PC-9 (cell line): ENCODE results near the gene ROMO1. TPM values are rescaled to one million over a fixed set of nuclear protein-coding genes. Genes with fewer than 3 reads are reported as not detected.

ENCODE experiments used
- BruUV-seq: library from RNA; stranded (reverse); fragments of 400-500 nt; replicated peaks from 2 replicates; lab custom pipeline; 2021; lab: Mats Ljungman, UMichigan
- CTCF ChIA-PET: fragments of 300-600 bp; sonication (Branson Sonifier 250); formaldehyde crosslinking; loops from one replicate; lab custom pipeline; 2022; ENCODE audit warnings: antibody characterized with exemption; lab: Charles Lee
- POLR2A ChIA-PET: fragments of 300-600 bp; sonication (Branson Sonifier 250); formaldehyde crosslinking; loops from one replicate; lab custom pipeline; 2022; ENCODE audit warnings: antibody characterized with exemption; ENCODE audit not compliant: unreplicated experiment; lab: Charles Lee
- DNase-seq, 2 experiments: peaks; one replicate each; pipeline versions ENCODE4 v3.0.0 to v3.0.0-alpha.2; 2015 to 2022; ENCODE audit warnings: mixed read lengths in 1 of 2
- H2AFZ ChIP-seq: fragments of 200-600 bp; sonication (generic); 2 replicates; pipeline ENCODE4 v1.8.1; 2017; ENCODE audit warnings: antibody characterized with exemption
- H3F3A ChIP-seq: fragments of 200-600 bp; sonication (generic); 2 replicates; pipeline ENCODE4 v1.8.1; 2017; ENCODE audit warnings: antibody characterized with exemption, mild to moderate bottlenecking, low read depth; ENCODE audit not compliant: insufficient read depth
- H3K27ac ChIP-seq: fragments of 200-600 bp; sonication (generic); 2 replicates; pipeline ENCODE4 v1.6.1; 2016; ENCODE audit warnings: mixed run types
- H3K27me3 ChIP-seq: fragments of 200-600 bp; sonication (generic); 2 replicates; pipeline ENCODE4 v1.6.1; 2016; ENCODE audit warnings: low read depth, mixed run types; ENCODE audit not compliant: insufficient read depth
- H3K36me3 ChIP-seq: fragments of 200-600 bp; sonication (generic); 2 replicates; pipeline ENCODE4 v1.6.1; 2016; ENCODE audit warnings: low read depth, mixed run types
- H3K4me1 ChIP-seq: fragments of 200-600 bp; sonication (generic); replicated peaks from 2 replicates; pipeline ENCODE4 v1.6.1; 2016; ENCODE audit warnings: mixed run types; ENCODE audit not compliant: insufficient read depth
- H3K4me2 ChIP-seq: fragments of 200-600 bp; sonication (generic); 2 replicates; pipeline ENCODE4 v1.6.1; 2017; ENCODE audit warnings: mixed run types
- H3K4me3 ChIP-seq: fragments of 200-600 bp; sonication (generic); 2 replicates; pipeline ENCODE4 v1.6.1; 2016; ENCODE audit warnings: mixed run types
- H3K79me2 ChIP-seq: fragments of 200-600 bp; sonication (generic); 2 replicates; pipeline ENCODE4 v1.6.1; 2017; ENCODE audit warnings: low read depth, mixed run types
- H3K9me2 ChIP-seq: fragments of 200-600 bp; sonication (generic); 2 replicates; pipeline ENCODE4 v1.8.1; 2017; ENCODE audit warnings: mild to moderate bottlenecking; ENCODE audit not compliant: insufficient read depth
- H3K9me3 ChIP-seq: fragments of 200-600 bp; sonication (generic); 2 replicates; pipeline ENCODE4 v1.8.1; 2016; ENCODE audit warnings: low read depth; ENCODE audit not compliant: insufficient read depth
- H4K20me1 ChIP-seq: fragments of 200-600 bp; sonication (generic); 2 replicates; pipeline ENCODE4 v1.8.1; 2017; ENCODE audit not compliant: insufficient read depth
- CTCF ChIP-seq: fragments of 200-600 bp; sonication (generic); conservative IDR thresholded peaks from 2 replicates; pipeline ENCODE4 v1.6.1; 2017; ENCODE audit warnings: mixed run types, antibody characterized with exemption, mild to moderate bottlenecking, moderate library complexity
- EZH2 ChIP-seq: fragments of 200-600 bp; sonication (generic); IDR thresholded peaks from 2 replicates; pipeline ENCODE4 v1.8.0; 2017; ENCODE audit warnings: antibody characterized with exemption, low read depth
- intact Hi-C: fragments of 100-400 bp; cut with micrococcal nuclease; formaldehyde crosslinking; loops from one replicate; pipeline ENCODE4 v1.10.0; 2022; ENCODE audit not compliant: unreplicated experiment
- total RNA-seq: library from RNA; stranded (reverse); gene quantifications from 2 replicates; pipeline ENCODE4 v1.2.3, GENCODE V29; 2021

ROMO1 gene
- total RNA-seq, 1 experiment from 2014 or later = 175 TPM

GRCh38 chr20:35661053-35661452 lies 38.2 kb upstream of the ROMO1 start:
- POLR2A ChIA-PET = interaction anchor here (0.5 to 0.7 kb wide), 8 partner anchors 9 to 374 kb away, joined by 3 to 23 read pairs (median 6); partner anchors contain the start of gene SPAG4
- no TSS peak for BruUV-seq
- CTCF ChIA-PET = no interaction called here

DNA sequence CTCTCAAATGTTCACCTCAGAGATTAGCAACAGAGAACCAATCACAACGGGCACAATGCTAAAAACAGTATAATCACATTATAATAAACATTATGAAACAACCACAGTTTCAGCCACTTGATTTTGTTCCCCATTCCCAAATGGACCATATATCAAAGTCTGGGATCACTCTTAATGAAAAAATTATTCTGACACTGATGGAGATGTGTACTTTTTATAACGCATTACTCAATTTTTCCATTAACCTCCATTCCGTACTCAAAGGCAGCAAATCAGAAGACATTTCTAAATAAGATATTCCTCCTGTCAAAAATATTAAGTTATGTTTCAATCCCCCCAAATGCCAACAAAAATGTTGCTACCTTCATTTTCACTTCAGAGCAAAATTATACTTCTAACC lies 37.3 kb upstream of the ROMO1 start:
- no peak overlapping the region for H3K27ac ChIP-seq
- no peak for DNase-seq
- H3K79me2 ChIP-seq = peaks cover 78% of the 10 kb centered on the region
- H3K4me1 ChIP-seq = peaks cover 47% of the 10 kb centered on the region
- ChIA-PET CTCF (interaction anchor here (0.5 kb wide), 1 partner anchor 37 kb away, joined by 3 read pairs; the partner anchor contains the start of genes NFS1 and ROMO1), POLR2A (interaction anchor here (0.6 kb wide), 1 partner anchor 46 kb away, joined by 23 read pairs; the partner anchor contains the start of gene SPAG4)
- no peaks in the 10 kb centered on the region for H3K9me2 ChIP-seq
- TF ChIP-seq CTCF (no peak), EZH2 (no peak)
- intact Hi-C loops = loop anchor here (2.0 to 5.0 kb wide), 3 partner anchors 45 to 95 kb away; partner anchors contain the start of gene RBM39
- peaks cover 70% of the 10 kb centered on the region for H4K20me1 ChIP-seq
- H3F3A ChIP-seq = peaks cover 16% of the 10 kb centered on the region
- no peak overlapping the region for H2AFZ ChIP-seq
- H3K36me3 ChIP-seq = peaks cover 8% of the 10 kb centered on the region
- peak overlapping the region; percentile 99; the same call in 1 of the 2 replicates for H3K4me3 ChIP-seq
- H3K4me2 ChIP-seq = peak overlapping the region; percentile 87
- H3K27me3 ChIP-seq = no peaks in the 10 kb centered on the region
- no TSS peak for BruUV-seq
- H3K9me3 ChIP-seq = no peaks in the 10 kb centered on the region

More at GRCh38 chr20:35661053-35661452, 38.2 kb upstream of the ROMO1 start:
- peak in 1 of 2 experiments; percentile 60 for DNase-seq
- H3K4me2 ChIP-seq = peak overlapping the region; percentile 87
- H3K36me3 ChIP-seq = peaks cover 12% of the 10 kb centered on the region
- TF ChIP-seq CTCF (no peak), EZH2 (no peak)
- intact Hi-C loops = loop anchor here (5.0 kb wide), 2 partner anchors 81 to 94 kb away; partner anchors contain the start of gene RBM39
- H3K27me3 ChIP-seq = no peaks in the 10 kb centered on the region
- peaks cover 86% of the 10 kb centered on the region for H3K79me2 ChIP-seq
- H3K9me2 ChIP-seq = no peaks in the 10 kb centered on the region
- no peak overlapping the region for H2AFZ ChIP-seq
- no peaks in the 10 kb centered on the region for H3K9me3 ChIP-seq
- peak overlapping the region; percentile 99; the same call in 1 of the 2 replicates for H3K4me3 ChIP-seq
- peaks cover 9% of the 10 kb centered on the region for H3F3A ChIP-seq
- peaks cover 79% of the 10 kb centered on the region for H4K20me1 ChIP-seq
- peaks cover 47% of the 10 kb centered on the region for H3K4me1 ChIP-seq
- H3K27ac ChIP-seq = peak overlapping the region; percentile 0; the same call in 1 of the 2 replicates

DNA sequence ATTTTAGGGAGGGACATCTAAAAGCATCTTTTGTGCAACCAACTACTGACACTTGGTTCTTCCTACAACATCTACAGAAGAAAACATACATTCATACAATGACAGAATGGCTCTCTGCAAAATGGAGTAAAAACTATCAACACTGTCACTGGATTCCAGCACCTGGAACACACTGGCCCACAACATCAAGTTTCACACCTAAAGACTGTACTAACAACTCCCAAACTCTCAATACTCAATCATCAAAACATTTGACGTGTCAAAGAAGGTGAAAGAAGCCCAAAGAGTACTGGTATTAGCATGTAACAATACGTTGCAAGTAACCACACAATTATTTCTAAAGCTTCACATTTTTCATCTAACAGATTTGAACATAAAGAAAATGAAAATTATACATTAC lies 36.7 kb upstream of the ROMO1 start:
- Histone ChIP-seq H3K4me3 (peak overlapping the region; percentile 99), H3K79me2 (peaks cover 71% of the 10 kb centered on the region), H3K9me3 (no peaks in the 10 kb centered on the region), H3K36me3 (peaks cover 1% of the 10 kb centered on the region; the same call in 1 of the 2 replicates), H2AFZ (no peak overlapping the region), H3K27me3 (no peaks in the 10 kb centered on the region), H3F3A (peaks cover 16% of the 10 kb centered on the region), H4K20me1 (peaks cover 64% of the 10 kb centered on the region), H3K9me2 (no peaks in the 10 kb centered on the region), H3K4me2 (peak overlapping the region; percentile 87), H3K4me1 (peaks cover 47% of the 10 kb centered on the region), H3K27ac (no peak overlapping the region)
- no peak for DNase-seq
- ChIA-PET CTCF (no interaction called here), POLR2A (interaction anchor here (0.5 kb wide), 1 partner anchor 207 kb away, joined by 3 read pairs; no protein-coding TSS in a partner anchor)
- intact Hi-C loops = loop anchor here (2.0 to 5.0 kb wide), 3 partner anchors 46 to 95 kb away; partner anchors contain the start of gene RBM39
- TF ChIP-seq EZH2 (no peak), CTCF (no peak)
- BruUV-seq = no TSS peak
